GM18519 (cell line): ENCODE results near the gene OR2K2.
"Not testable (repeated sequence)": the region's sequence is repeated elsewhere in the genome, so short reads cannot be mapped to it uniquely, and the experiment has no call there.

ENCODE experiments used
- ATAC-seq: cut with Tn5 transposase; IDR thresholded peaks from one replicate; pipeline ENCODE4 v1.9.1; 2021; ENCODE audit warnings: mild to moderate bottlenecking, moderate library complexity; ENCODE audit not compliant: unreplicated experiment, low FRiP score

The OR2K2 gene

GRCh38 chr9:111298731-111299598 lies 31.1 kb downstream of the OR2K2 start:
- ATAC-seq = no peak

- no peak for ATAC-seq
These were observed 31.9 kb downstream of the OR2K2 start for GRCh38 chr9:111298111-111298510.

GRCh38 chr9:111297066-111297824 lies 32.8 kb downstream of the OR2K2 start:
- ATAC-seq = no peak

GRCh38 chr9:111294691-111295451 lies 35.2 kb downstream of the OR2K2 start:
- ATAC-seq = no peak

- no peak for ATAC-seq
These were observed 42.9 kb downstream of the OR2K2 start for GRCh38 chr9:111287127-111287526.

GRCh38 chr9:111284703-111285102 lies 45.3 kb downstream of the OR2K2 start:
- ATAC-seq = no peak

GRCh38 chr9:111282845-111283244 lies 47.2 kb downstream of the OR2K2 start:
- no peak for ATAC-seq

- ATAC-seq = not testable (repeated sequence)
These were observed 49.2 kb downstream of the OR2K2 start for GRCh38 chr9:111280795-111281194.
